K562 (cell line): ENCODE results near the gene SLC37A4. TPM values are rescaled to one million over a fixed set of nuclear protein-coding genes. Genes with fewer than 3 reads are reported as not detected.
A peak's percentile ranks its signal among the peaks of the same experiment; 100 is the strongest.

Experiments
- BACH1 ChIP-seq: fragments of 200-800 bp; sonication (Bioruptor generic); IDR thresholded peaks from 2 replicates; pipeline ENCODE4 v1.6.1; 2016; ENCODE audit warnings: missing genetic modification characterization, missing compliant biosample characterization
- COPS2 ChIP-seq: fragments of 450-650 bp; conservative IDR thresholded peaks from 2 replicates; pipeline ENCODE4 v1.6.1; 2016; ENCODE audit warnings: mild to moderate bottlenecking, moderate library complexity
- MAFF ChIP-seq: IDR thresholded peaks from 2 replicates; pipeline ENCODE4 v1.6.1; 2012; ENCODE audit warnings: low read length, improper control_type of control experiment
- MCM5 ChIP-seq: fragments of 450-650 bp; IDR thresholded peaks from 2 replicates; pipeline ENCODE4 v1.6.1; 2016; ENCODE audit warnings: low read depth
- MEF2A ChIP-seq: IDR thresholded peaks from 2 replicates; pipeline ENCODE4 v1.6.1; 2011; ENCODE audit warnings: low read depth, mild to moderate bottlenecking, low read length, moderate library complexity; ENCODE audit not compliant: control insufficient read depth
- POLR3G ChIP-seq: IDR thresholded peaks from 2 replicates; pipeline ENCODE4 v1.6.1; 2011; ENCODE audit not compliant: insufficient read length, insufficient replicate concordance; ENCODE audit errors: extremely low read depth
- RAD21 ChIP-seq, 2 experiments: fragments of 250-450 bp in 1 of 2; fragments of 450-650 bp in 1 of 2; sonication (Bioruptor Pico) in 1 of 2; formaldehyde crosslinking in 1 of 2; IDR thresholded peaks in 1 of 2; conservative IDR thresholded peaks in 1 of 2; 2 replicates each; pipeline versions ENCODE4 v1.4.0 to v1.8.0; 2020 to 2022; ENCODE audit warnings: mild to moderate bottlenecking in 2 of 2, moderate library complexity in 1 of 2
- RBM17 ChIP-seq: fragments of 200-400 bp; formaldehyde crosslinking; IDR thresholded peaks from 2 replicates; pipeline ENCODE4 v1.6.1; 2017; ENCODE audit warnings: low read depth, mild to moderate bottlenecking, low read length, borderline replicate concordance
- SIN3B ChIP-seq: fragments of 450-650 bp; IDR thresholded peaks from 2 replicates; pipeline ENCODE4 v1.6.1; 2017; ENCODE audit warnings: low read depth, mild to moderate bottlenecking, moderate library complexity
- SMARCC2 ChIP-seq: fragments of 450-650 bp; IDR thresholded peaks from 2 replicates; pipeline ENCODE4 v1.6.1; 2017; ENCODE audit warnings: antibody characterized with exemption, moderate library complexity, mild to moderate bottlenecking, low read depth
- SNIP1 ChIP-seq: fragments of 450-650 bp; IDR thresholded peaks from 2 replicates; pipeline ENCODE4 v1.7.1; 2017; ENCODE audit warnings: low read depth, mild to moderate bottlenecking
- TGIF2 ChIP-seq: sonication (generic); formaldehyde crosslinking; IDR thresholded peaks from 2 replicates; pipeline ENCODE4 v1.8.1; 2022; ENCODE audit warnings: mild to moderate bottlenecking, missing genetic modification reagents, moderate library complexity
- YY1 ChIP-seq, 3 experiments: IDR thresholded peaks; 2 replicates each; pipeline ENCODE4 v1.6.1; 2011; ENCODE audit warnings: low read length in 2 of 3, mild to moderate bottlenecking in 2 of 3, moderate library complexity in 2 of 3, borderline replicate concordance in 1 of 3, control low read depth in 1 of 3, low read depth in 1 of 3; ENCODE audit not compliant: insufficient read depth in 3 of 3, insufficient replicate concordance in 2 of 3, control insufficient read depth in 1 of 3, insufficient read length in 1 of 3; ENCODE audit errors: extremely low read depth in 1 of 3
- ZNF174 ChIP-seq: fragments of 250-450 bp; sonication (Bioruptor Pico); IDR thresholded peaks from 2 replicates; pipeline ENCODE4 v1.4.0; 2020; ENCODE audit warnings: mild to moderate bottlenecking
- ZNF212 ChIP-seq: fragments of 450-650 bp; formaldehyde crosslinking; IDR thresholded peaks from 2 replicates; pipeline ENCODE4 v1.4.0; 2020; ENCODE audit warnings: mild to moderate bottlenecking
- ZNF282 ChIP-seq: sonication (generic); formaldehyde crosslinking; IDR thresholded peaks from 2 replicates; pipeline ENCODE4 v1.8.1; 2023; ENCODE audit warnings: missing genetic modification reagents
- ZNF354B ChIP-seq: fragments of 250-450 bp; sonication (Bioruptor Pico); IDR thresholded peaks from 2 replicates; pipeline ENCODE4 v1.4.0; 2020
- ZNF408 ChIP-seq: fragments of 250-450 bp; sonication (Bioruptor Pico); IDR thresholded peaks from 2 replicates; pipeline ENCODE4 v1.4.0; 2020; ENCODE audit warnings: low read depth, mild to moderate bottlenecking, moderate library complexity
- polyA plus RNA-seq, 8 experiments: library from polyadenylated mRNA; depleted of rRNA in 4 of 8; stranded (reverse) in 5 of 8; unstranded in 3 of 8; fragments of >200 nt; fragmentation: Nextera tagmentation in 2 of 8; fragmentation: Illumina TruSeq in 1 of 8; extraction: Ambion mirVana in 2 of 8; extraction: Trizol in 1 of 8; gene quantifications; 2 replicates each; pipeline versions ENCODE4 v1.2.1 to v1.2.3, GENCODE V29; 2011 to 2014; ENCODE audit warnings: inconsistent platforms in 1 of 8, missing spikeins in 1 of 8
- total RNA-seq, 7 experiments: library from RNA; depleted of rRNA in 6 of 7; stranded (reverse); fragments of >200 nt in 6 of 7; fragmentation: Illumina TruSeq in 2 of 7; extraction: Trizol in 2 of 7; gene quantifications; 2 replicates each; pipeline versions ENCODE4 v1.2.1 to v1.2.3, GENCODE V29; 2011 to 2021; ENCODE audit warnings: low replicate concordance in 1 of 7
- TF ChIP-seq, protein P1 (sequence below): fragments of 250-450 bp; sonication (Bioruptor Pico); IDR thresholded peaks from 2 replicates; pipeline ENCODE4 v1.4.0; 2020; ENCODE audit warnings: mild to moderate bottlenecking
- TF ChIP-seq, protein P2 (sequence below): fragments of 450-650 bp; formaldehyde crosslinking; conservative IDR thresholded peaks from 2 replicates; pipeline ENCODE4 v1.4.0; 2022; ENCODE audit warnings: mild to moderate bottlenecking, missing genetic modification characterization
- TF ChIP-seq, protein P3 (sequence below): fragments of 450-650 bp; IDR thresholded peaks from 2 replicates; pipeline ENCODE4 v1.6.1; 2018; ENCODE audit warnings: mild to moderate bottlenecking, low read depth; ENCODE audit not compliant: partially characterized antibody
- TF ChIP-seq, protein P4 (sequence below): sonication (generic); formaldehyde crosslinking; IDR thresholded peaks from 2 replicates; pipeline ENCODE4 v1.8.0; 2022; ENCODE audit warnings: mild to moderate bottlenecking, missing genetic modification reagents

Gene SLC37A4
- total and polyA plus RNA-seq, 9 of the 15 experiments (the other 6 are each of a cell fraction or from before 2014, with no cell fraction given) = 24.7 to 73.9 (median 40.7) TPM

DNA sequence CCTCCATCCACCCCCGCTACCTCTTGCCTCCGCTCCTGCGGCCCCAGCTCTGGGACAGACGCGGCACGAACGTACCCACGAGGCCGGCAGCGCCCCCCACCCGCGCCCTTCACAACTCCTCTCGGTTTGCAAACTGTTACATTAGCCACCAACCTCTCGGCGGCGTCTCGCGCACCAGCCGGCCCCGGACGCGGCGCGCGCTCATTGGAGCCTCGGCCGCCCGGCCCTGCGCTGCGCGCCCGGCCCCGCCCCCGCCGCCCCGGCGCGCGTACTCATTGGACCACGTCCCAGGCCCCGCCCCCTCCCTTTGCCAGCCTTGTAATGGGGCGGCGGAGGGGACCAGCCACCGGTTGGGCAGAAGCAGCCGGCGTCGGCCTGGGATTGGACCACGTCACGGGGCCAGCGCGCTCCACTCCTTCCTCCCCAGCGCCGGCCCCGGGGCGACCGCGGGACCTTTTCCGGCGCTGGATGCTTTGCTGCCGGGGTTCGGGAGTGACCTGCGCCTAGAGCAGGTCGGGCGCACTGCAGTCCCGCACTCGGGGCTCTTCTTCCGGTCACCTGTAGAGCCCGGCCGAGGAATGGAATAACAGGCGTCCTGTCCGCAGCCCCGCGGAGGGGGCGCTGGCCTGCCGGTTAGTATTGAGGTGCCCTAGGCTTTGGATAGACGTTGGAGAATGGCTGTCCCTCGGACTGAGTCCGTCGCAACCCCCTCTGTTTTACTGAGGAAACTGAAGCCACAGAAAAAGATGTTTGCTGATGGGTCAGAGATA lies 26.5 kb upstream of the SLC37A4 start, which contains the start of gene HYOU1 (continued):
- TF ChIP-seq, protein P1, sequence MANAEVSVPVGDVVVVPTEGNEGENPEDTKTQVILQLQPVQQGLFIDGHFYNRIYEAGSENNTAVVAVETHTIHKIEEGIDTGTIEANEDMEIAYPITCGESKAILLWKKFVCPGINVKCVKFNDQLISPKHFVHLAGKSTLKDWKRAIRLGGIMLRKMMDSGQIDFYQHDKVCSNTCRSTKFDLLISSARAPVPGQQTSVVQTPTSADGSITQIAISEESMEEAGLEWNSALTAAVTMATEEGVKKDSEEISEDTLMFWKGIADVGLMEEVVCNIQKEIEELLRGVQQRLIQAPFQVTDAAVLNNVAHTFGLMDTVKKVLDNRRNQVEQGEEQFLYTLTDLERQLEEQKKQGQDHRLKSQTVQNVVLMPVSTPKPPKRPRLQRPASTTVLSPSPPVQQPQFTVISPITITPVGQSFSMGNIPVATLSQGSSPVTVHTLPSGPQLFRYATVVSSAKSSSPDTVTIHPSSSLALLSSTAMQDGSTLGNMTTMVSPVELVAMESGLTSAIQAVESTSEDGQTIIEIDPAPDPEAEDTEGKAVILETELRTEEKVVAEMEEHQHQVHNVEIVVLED (CRISPR knock-in tag) = peak; percentile 49
- TF ChIP-seq POLR3G (no peak), TGIF2 (CRISPR knock-in tag) (no peak), MCM5 (no peak), ZNF408 (CRISPR knock-in tag) (no peak), BACH1 (tag) (no peak), YY1 (IDR thresholded peaks at IDR 0.05; ENCODE audit: borderline replicate concordance in 1 of 3, control insufficient read depth in 1 of 3, extremely low read depth in 1 of 3, insufficient read depth in 3 of 3, insufficient read length in 1 of 3, insufficient replicate concordance in 2 of 3, low read depth in 1 of 3, low read length in 2 of 3) (peak in 2 of 3 experiments; percentile 50 to 65), RAD21 (CRISPR knock-in tag; conservative IDR thresholded peaks at IDR 0.05 in 1 of 2, IDR thresholded peaks at IDR 0.05 in 1 of 2) (peak; percentile 13 to 27; a peak in 2 of 4 replicates), RBM17 (no peak), ZNF212 (CRISPR knock-in tag) (no peak), COPS2 (no peak), ZNF282 (CRISPR knock-in tag) (no peak), ZNF174 (CRISPR knock-in tag) (no peak), MEF2A (no peak), ZNF354B (CRISPR knock-in tag) (no peak), MAFF (no peak), SNIP1 (no peak), SIN3B (peak; percentile 41), SMARCC2 (no peak)
- TF ChIP-seq, protein P2, sequence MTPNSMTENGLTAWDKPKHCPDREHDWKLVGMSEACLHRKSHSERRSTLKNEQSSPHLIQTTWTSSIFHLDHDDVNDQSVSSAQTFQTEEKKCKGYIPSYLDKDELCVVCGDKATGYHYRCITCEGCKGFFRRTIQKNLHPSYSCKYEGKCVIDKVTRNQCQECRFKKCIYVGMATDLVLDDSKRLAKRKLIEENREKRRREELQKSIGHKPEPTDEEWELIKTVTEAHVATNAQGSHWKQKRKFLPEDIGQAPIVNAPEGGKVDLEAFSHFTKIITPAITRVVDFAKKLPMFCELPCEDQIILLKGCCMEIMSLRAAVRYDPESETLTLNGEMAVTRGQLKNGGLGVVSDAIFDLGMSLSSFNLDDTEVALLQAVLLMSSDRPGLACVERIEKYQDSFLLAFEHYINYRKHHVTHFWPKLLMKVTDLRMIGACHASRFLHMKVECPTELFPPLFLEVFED = no peak
- TF ChIP-seq, protein P3, sequence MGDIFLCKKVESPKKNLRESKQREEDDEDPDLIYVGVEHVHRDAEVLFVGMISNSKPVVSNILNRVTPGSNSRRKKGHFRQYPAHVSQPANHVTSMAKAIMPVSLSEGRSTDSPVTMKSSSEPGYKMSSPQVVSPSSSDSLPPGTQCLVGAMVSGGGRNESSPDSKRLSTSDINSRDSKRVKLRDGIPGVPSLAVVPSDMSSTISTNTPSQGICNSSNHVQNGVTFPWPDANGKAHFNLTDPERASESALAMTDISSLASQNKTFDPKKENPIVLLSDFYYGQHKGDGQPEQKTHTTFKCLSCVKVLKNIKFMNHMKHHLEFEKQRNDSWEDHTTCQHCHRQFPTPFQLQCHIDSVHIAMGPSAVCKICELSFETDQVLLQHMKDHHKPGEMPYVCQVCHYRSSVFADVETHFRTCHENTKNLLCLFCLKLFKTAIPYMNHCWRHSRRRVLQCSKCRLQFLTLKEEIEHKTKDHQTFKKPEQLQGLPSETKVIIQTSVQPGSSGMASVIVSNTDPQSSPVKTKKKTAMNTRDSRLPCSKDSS = no peak
- TF ChIP-seq, protein P4, sequence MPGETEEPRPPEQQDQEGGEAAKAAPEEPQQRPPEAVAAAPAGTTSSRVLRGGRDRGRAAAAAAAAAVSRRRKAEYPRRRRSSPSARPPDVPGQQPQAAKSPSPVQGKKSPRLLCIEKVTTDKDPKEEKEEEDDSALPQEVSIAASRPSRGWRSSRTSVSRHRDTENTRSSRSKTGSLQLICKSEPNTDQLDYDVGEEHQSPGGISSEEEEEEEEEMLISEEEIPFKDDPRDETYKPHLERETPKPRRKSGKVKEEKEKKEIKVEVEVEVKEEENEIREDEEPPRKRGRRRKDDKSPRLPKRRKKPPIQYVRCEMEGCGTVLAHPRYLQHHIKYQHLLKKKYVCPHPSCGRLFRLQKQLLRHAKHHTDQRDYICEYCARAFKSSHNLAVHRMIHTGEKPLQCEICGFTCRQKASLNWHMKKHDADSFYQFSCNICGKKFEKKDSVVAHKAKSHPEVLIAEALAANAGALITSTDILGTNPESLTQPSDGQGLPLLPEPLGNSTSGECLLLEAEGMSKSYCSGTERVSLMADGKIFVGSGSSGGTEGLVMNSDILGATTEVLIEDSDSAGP (CRISPR knock-in tag) = no peak
